Measurements from ENCODE around the gene PLEKHA5.

PLEKHA5 gene

DNA sequence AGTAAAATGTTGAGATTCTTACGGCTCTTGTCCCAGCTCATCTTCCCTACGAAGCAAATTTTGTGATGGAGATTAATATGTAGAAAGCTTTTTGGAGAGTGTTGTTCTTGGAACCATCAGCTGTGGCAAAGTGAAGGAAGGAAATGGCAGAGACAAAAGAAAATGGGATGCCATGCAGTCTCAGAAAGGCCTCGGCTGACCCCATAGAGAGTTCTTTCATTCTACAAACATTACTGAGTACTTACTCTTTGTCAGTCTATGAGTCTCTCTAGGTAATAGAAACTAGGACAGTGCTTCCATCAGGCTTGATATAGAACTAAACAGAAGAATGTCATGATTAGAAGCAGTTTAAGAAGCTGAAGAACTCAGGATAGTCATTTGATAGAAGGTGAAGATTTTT is 134.1 kb downstream of the PLEKHA5 start:
- Histone ChIP-seq H3K36me3 (peaks cover 5% of the 10 kb centered on the region), H3K27ac (no peak overlapping the region), H3K4me3 (ENCODE audit: low read depth, low read length) (no peak overlapping the region), H3K9me3 (ENCODE audit: severe bottlenecking) (no peaks in the 10 kb centered on the region), H3K27me3 (ENCODE audit: insufficient read depth, low read depth, severe bottlenecking) (no peaks in the 10 kb centered on the region)
- TF ChIP-seq, protein P1, sequence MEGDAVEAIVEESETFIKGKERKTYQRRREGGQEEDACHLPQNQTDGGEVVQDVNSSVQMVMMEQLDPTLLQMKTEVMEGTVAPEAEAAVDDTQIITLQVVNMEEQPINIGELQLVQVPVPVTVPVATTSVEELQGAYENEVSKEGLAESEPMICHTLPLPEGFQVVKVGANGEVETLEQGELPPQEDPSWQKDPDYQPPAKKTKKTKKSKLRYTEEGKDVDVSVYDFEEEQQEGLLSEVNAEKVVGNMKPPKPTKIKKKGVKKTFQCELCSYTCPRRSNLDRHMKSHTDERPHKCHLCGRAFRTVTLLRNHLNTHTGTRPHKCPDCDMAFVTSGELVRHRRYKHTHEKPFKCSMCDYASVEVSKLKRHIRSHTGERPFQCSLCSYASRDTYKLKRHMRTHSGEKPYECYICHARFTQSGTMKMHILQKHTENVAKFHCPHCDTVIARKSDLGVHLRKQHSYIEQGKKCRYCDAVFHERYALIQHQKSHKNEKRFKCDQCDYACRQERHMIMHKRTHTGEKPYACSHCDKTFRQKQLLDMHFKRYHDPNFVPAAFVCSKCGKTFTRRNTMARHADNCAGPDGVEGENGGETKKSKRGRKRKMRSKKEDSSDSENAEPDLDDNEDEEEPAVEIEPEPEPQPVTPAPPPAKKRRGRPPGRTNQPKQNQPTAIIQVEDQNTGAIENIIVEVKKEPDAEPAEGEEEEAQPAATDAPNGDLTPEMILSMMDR (IDR thresholded peaks at IDR 0.05; ENCODE audit: low read depth, low read length): no peak
- no peak for DNase-seq

DNA sequence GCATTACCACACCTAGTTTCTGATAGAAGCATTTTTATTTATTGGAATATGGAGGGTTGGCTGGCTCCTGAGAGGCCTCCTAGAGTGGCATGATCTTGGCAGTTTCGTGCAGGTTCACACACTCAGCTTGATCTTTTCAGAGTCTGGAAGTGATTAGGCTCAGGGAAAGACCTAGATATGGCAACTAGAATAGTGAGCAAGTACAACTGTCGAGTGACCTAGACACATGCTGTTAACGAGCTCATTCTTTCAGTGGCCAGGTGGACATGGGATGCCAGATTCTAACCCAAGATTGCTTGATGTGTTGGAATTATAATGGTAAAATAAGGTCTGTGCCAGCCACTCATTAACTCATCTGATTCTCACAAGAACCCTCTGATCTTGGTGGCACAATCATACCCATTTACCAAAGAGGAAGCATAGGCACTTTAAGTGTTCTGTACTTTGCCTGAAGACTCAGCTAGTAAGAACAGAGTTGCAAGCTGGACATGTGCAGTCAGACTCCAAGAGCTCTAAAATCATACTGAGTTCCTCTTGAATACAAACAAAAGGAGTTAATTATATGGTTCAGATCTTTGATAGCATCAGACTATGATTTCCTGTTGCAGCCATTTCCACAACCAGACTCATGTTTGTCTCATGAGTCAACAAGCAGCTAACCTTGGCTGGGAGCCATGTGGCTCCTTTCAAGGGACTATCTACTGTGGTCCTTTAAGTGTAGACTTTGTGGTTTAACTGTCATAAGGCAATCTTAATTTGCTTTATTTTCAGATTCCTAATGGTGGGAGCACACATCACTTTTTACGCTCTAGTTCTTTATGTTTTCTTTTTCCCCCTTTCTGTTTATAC is 144.2 kb downstream of the PLEKHA5 start:
- H3K27ac ChIP-seq: no peak overlapping the region
- no peak overlapping the region for H3K4me3 ChIP-seq (ENCODE audit: low read depth, low read length)
- DNase-seq: no peak
- no peaks in the 10 kb centered on the region for H3K9me3 ChIP-seq (ENCODE audit: severe bottlenecking)
- peaks cover 42% of the 10 kb centered on the region for H3K36me3 ChIP-seq
- H3K27me3 ChIP-seq (ENCODE audit: insufficient read depth, low read depth, severe bottlenecking): no peaks in the 10 kb centered on the region
- TF ChIP-seq, protein P1 (IDR thresholded peaks at IDR 0.05; ENCODE audit: low read depth, low read length): no peak

DNA sequence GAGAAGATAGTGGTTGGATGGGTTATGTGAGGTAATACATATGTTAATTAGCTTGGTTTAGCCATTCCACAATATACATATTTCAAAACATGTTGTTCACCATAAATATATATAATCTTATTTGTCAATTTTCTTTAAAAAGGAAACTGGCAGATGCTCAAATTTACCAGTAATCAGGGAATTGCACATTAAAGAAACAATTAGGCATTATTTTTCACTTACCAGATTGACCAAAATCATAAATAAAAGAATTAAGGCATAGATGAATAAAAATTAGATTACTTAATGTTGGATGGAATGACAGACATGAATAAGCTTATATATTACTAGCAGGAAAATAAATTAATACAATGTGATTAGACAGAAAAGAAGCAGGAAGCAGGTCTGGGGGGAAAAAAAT is 147.2 kb downstream of the PLEKHA5 start:
- TF ChIP-seq, protein P1 (IDR thresholded peaks at IDR 0.05; ENCODE audit: low read depth, low read length): no peak
- Histone ChIP-seq H3K9me3 (ENCODE audit: severe bottlenecking) (no peaks in the 10 kb centered on the region), H3K27me3 (ENCODE audit: insufficient read depth, low read depth, severe bottlenecking) (no peaks in the 10 kb centered on the region), H3K27ac (no peak overlapping the region), H3K36me3 (peaks cover 23% of the 10 kb centered on the region), H3K4me3 (ENCODE audit: low read depth, low read length) (no peak overlapping the region)
- no peak for DNase-seq

DNA sequence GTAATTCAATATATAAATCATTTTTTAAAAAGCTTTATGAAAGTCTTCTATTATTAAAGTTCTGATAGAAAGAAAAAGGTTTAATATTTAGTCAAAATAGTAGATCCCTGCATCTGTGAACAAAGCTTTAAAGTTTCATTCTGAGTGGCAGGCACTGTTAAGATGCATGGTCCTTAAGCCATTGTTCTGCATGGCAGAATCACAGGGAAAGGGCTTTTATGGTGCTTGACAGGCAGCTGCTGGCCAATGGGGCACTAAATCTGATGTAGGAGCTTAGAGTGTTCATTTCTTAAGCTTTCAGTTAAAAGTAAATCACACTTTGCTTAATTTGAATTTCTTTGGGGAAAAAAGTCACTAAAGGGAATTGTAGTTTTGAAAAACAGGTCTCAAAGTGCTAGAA is 148.2 kb downstream of the PLEKHA5 start:
- TF ChIP-seq, protein P1 (IDR thresholded peaks at IDR 0.05; ENCODE audit: low read depth, low read length): no peak
- Histone ChIP-seq H3K27me3 (ENCODE audit: insufficient read depth, low read depth, severe bottlenecking) (no peaks in the 10 kb centered on the region), H3K4me3 (ENCODE audit: low read depth, low read length) (no peak overlapping the region), H3K36me3 (peaks cover 23% of the 10 kb centered on the region), H3K27ac (no peak overlapping the region), H3K9me3 (ENCODE audit: severe bottlenecking) (no peaks in the 10 kb centered on the region)
- peak; percentile 19 for DNase-seq

DNA sequence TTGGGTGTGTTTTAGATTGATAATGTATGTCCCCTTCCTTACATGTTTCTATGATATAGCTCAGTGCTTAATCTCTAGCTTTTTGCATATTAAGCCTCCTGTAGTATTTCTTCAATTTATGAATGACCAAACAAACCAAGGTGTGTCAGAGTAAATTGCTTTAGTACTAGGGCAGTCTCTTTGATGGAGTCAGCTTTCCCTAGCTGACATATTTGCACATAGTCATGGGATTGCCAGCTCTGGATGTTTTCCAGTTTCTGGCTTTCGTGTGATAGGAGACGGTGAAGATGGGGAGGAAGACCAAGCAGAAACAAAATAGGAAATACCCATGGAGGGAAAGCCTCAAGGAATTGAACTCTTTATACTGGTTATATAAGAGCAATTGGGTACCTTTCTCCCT is 148.9 kb downstream of the PLEKHA5 start:
- Histone ChIP-seq H3K9me3 (ENCODE audit: severe bottlenecking) (no peaks in the 10 kb centered on the region), H3K27me3 (ENCODE audit: insufficient read depth, low read depth, severe bottlenecking) (no peaks in the 10 kb centered on the region), H3K36me3 (peaks cover 26% of the 10 kb centered on the region), H3K27ac (no peak overlapping the region), H3K4me3 (ENCODE audit: low read depth, low read length) (no peak overlapping the region)
- TF ChIP-seq, protein P1 (IDR thresholded peaks at IDR 0.05; ENCODE audit: low read depth, low read length): no peak
- no peak for DNase-seq
